DND-41 (cell line): ENCODE measurements around the gene FYB1.

Experiments used
- ATAC-seq: fragments of 200-7000 bp; cut with Tn5 transposase; 3 replicates; pipeline ENCODE4 v1.9.1; 2021; ENCODE audit warnings: low read depth; ENCODE audit not compliant: insufficient read depth
- DNase-seq: peaks from one replicate; pipeline ENCODE4 v3.0.0-alpha.2; 2020
- H2AFZ ChIP-seq: 2 replicates; pipeline ENCODE4 v1.6.0; 2012; ENCODE audit warnings: low read depth, low read length
- H3K27ac ChIP-seq: 2 replicates; pipeline ENCODE4 v1.5.1; 2012; ENCODE audit warnings: low read length, inconsistent platforms
- H3K27me3 ChIP-seq: fragments of 200-600 bp; sonication (generic); 2 replicates; pipeline ENCODE4 v1.6.0; 2012; ENCODE audit warnings: low read length, mild to moderate bottlenecking, inconsistent platforms; ENCODE audit not compliant: insufficient read depth, poor library complexity
- H3K36me3 ChIP-seq: 2 replicates; pipeline ENCODE4 v1.5.1; 2012; ENCODE audit warnings: low read length, inconsistent platforms; ENCODE audit not compliant: insufficient read depth
- H3K4me1 ChIP-seq: 2 replicates; pipeline ENCODE4 v1.5.1; 2012; ENCODE audit warnings: mild to moderate bottlenecking, low read length; ENCODE audit not compliant: insufficient read depth
- H3K4me2 ChIP-seq: 2 replicates; pipeline ENCODE4 v1.6.0; 2012; ENCODE audit warnings: mild to moderate bottlenecking, moderate library complexity, low read length, inconsistent platforms; ENCODE audit not compliant: insufficient read depth
- H3K4me3 ChIP-seq, 2 experiments: fragments of 200-600 bp in 1 of 2; shearing (Covaris generic) in 1 of 2; 2 replicates each; pipeline ENCODE4 v1.5.1; 2012 to 2016; ENCODE audit warnings: inconsistent platforms in 2 of 2, low read length in 2 of 2, mild to moderate bottlenecking in 2 of 2, low read depth in 1 of 2, moderate library complexity in 1 of 2
- H3K79me2 ChIP-seq: 2 replicates; pipeline ENCODE4 v1.6.0; 2012; ENCODE audit warnings: low read length, inconsistent platforms; ENCODE audit not compliant: insufficient read depth
- H3K9ac ChIP-seq: 2 replicates; pipeline ENCODE4 v1.6.0; 2012; ENCODE audit warnings: low read depth, mild to moderate bottlenecking, inconsistent platforms, low read length, moderate library complexity
- H3K9me3 ChIP-seq: 2 replicates; pipeline ENCODE4 v1.5.1; 2012; ENCODE audit warnings: low read length, moderate library complexity, mild to moderate bottlenecking, inconsistent platforms; ENCODE audit not compliant: insufficient read depth, severe bottlenecking
- H4K20me1 ChIP-seq: 2 replicates; pipeline ENCODE4 v1.6.0; 2012; ENCODE audit warnings: low read length; ENCODE audit not compliant: insufficient read depth
- CTCF ChIP-seq: IDR thresholded peaks from 2 replicates; pipeline ENCODE4 v1.5.1; 2012; ENCODE audit warnings: borderline replicate concordance, low read length, moderate library complexity, mild to moderate bottlenecking; ENCODE audit not compliant: poor library complexity, severe bottlenecking; ENCODE audit errors: extremely low read depth
- EZH2 ChIP-seq: IDR thresholded peaks from 3 replicates; pipeline ENCODE4 v1.6.1; 2012; ENCODE audit warnings: borderline replicate concordance, low read depth, mild to moderate bottlenecking, moderate library complexity, low read length, inconsistent platforms; ENCODE audit not compliant: severe bottlenecking

FYB1 gene

GRCh38 chr5:39169081-39169480 lies 50.3 kb downstream of the FYB1 start:
- DNase-seq = no peak
- Histone ChIP-seq H2AFZ (no peak overlapping the region), H3K4me2 (no peak overlapping the region), H3K4me3 (no peak overlapping the region), H3K9me3 (peaks cover 5% of the 10 kb centered on the region), H3K27me3 (no peaks in the 10 kb centered on the region), H3K36me3 (no peaks in the 10 kb centered on the region), H3K79me2 (no peaks in the 10 kb centered on the region), H3K9ac (no peak overlapping the region), H3K27ac (no peak overlapping the region), H3K4me1 (peaks cover 20% of the 10 kb centered on the region), H4K20me1 (no peaks in the 10 kb centered on the region)
- no peak for ATAC-seq
- TF ChIP-seq EZH2 (no peak), CTCF (no peak)

- Histone ChIP-seq H3K4me2 (no peak overlapping the region), H3K9me3 (peaks cover 5% of the 10 kb centered on the region), H3K27me3 (no peaks in the 10 kb centered on the region), H3K36me3 (no peaks in the 10 kb centered on the region), H3K4me1 (peaks cover 31% of the 10 kb centered on the region), H3K9ac (no peak overlapping the region), H4K20me1 (no peaks in the 10 kb centered on the region), H3K27ac (no peak overlapping the region), H3K79me2 (no peaks in the 10 kb centered on the region), H2AFZ (no peak overlapping the region), H3K4me3 (no peak overlapping the region)
- DNase-seq (no peak), ATAC-seq (no peak)
- TF ChIP-seq EZH2 (no peak), CTCF (no peak)
Measured at GRCh38 chr5:39167972-39168342, 51.4 kb downstream of the FYB1 start.

- Histone ChIP-seq H3K79me2 (no peaks in the 10 kb centered on the region), H3K4me3 (no peak overlapping the region), H3K27me3 (no peaks in the 10 kb centered on the region), H3K36me3 (no peaks in the 10 kb centered on the region), H4K20me1 (no peaks in the 10 kb centered on the region), H3K9me3 (peaks cover under 1% of the 10 kb centered on the region), H2AFZ (0 out of 2 replicates have a peak overlapping the region, but pooled peaks have one; percentile 21), H3K4me2 (no peak overlapping the region), H3K27ac (no peak overlapping the region), H3K9ac (no peak overlapping the region), H3K4me1 (peaks cover 31% of the 10 kb centered on the region)
- TF ChIP-seq EZH2 (no peak), CTCF (no peak)
- DNase-seq = no peak
- no peak for ATAC-seq
Measured at GRCh38 chr5:39167141-39167971, 52.0 kb downstream of the FYB1 start.
